Measurements from ENCODE around the gene CCDC9B.

The CCDC9B gene

GRCh38 chr15:40293905-40294895 is 46.5 kb downstream of the CCDC9B start:
- Histone ChIP-seq H3K4me3 (ENCODE audit: low read depth in 1 of 5, low read length in 5 of 5) (no peak overlapping the region), H3K9ac (ENCODE audit: low read length in 5 of 5) (no peak overlapping the region), H3K4me1 (ENCODE audit: control insufficient read depth in 5 of 5, insufficient read depth in 5 of 5, low read length in 5 of 5) (peaks cover 2 to 15% (median 8%) of the 10 kb centered on the region in 5 donors), H3K9me3 (ENCODE audit: control insufficient read depth in 5 of 5, low read length in 5 of 5) (peaks cover 0 to 5% (median 0%) of the 10 kb centered on the region in 5 donors), H3K27ac (ENCODE audit: low read depth, low read length) (no peak overlapping the region), H3K36me3 (ENCODE audit: control insufficient read depth in 5 of 5, insufficient read depth in 5 of 5, low read length in 5 of 5) (peaks cover 0 to 57% (median 3%) of the 10 kb centered on the region in 5 donors), H3K27me3 (ENCODE audit: control insufficient read depth in 5 of 5, insufficient read depth in 4 of 5, low read length in 5 of 5) (peaks cover 0 to 18% (median 5%) of the 10 kb centered on the region in 5 donors)

- no peak overlapping the region for H3K27ac ChIP-seq (ENCODE audit: low read depth, low read length)
- H3K9me3 ChIP-seq (ENCODE audit: control insufficient read depth in 5 of 5, low read length in 5 of 5): no peaks in the 10 kb centered on the region
- no peak overlapping the region for H3K9ac ChIP-seq (ENCODE audit: low read length in 5 of 5)
- peaks cover 0 to 15% (median 8%) of the 10 kb centered on the region in 5 donors for H3K4me1 ChIP-seq (ENCODE audit: control insufficient read depth in 5 of 5, insufficient read depth in 5 of 5, low read length in 5 of 5)
- H3K27me3 ChIP-seq (ENCODE audit: control insufficient read depth in 5 of 5, insufficient read depth in 4 of 5, low read length in 5 of 5): peaks cover 0 to 18% (median 8%) of the 10 kb centered on the region in 5 donors
- H3K36me3 ChIP-seq (ENCODE audit: control insufficient read depth in 5 of 5, insufficient read depth in 5 of 5, low read length in 5 of 5): peaks cover 0 to 55% (median 3%) of the 10 kb centered on the region in 5 donors
- H3K4me3 ChIP-seq (ENCODE audit: low read depth in 1 of 5, low read length in 5 of 5): no peak overlapping the region
These were observed 47.7 kb downstream of the CCDC9B start for GRCh38 chr15:40293006-40293405.

GRCh38 chr15:40292246-40292645 is 48.5 kb downstream of the CCDC9B start:
- H3K4me3 ChIP-seq (ENCODE audit: low read depth in 1 of 5, low read length in 5 of 5): no peak overlapping the region
- H3K9me3 ChIP-seq (ENCODE audit: control insufficient read depth in 5 of 5, low read length in 5 of 5): no peaks in the 10 kb centered on the region
- H3K27ac ChIP-seq (ENCODE audit: low read depth, low read length): no peak overlapping the region
- H3K36me3 ChIP-seq (ENCODE audit: control insufficient read depth in 5 of 5, insufficient read depth in 5 of 5, low read length in 5 of 5): peaks cover 0 to 48% (median 2%) of the 10 kb centered on the region in 5 donors
- no peak overlapping the region for H3K9ac ChIP-seq (ENCODE audit: low read length in 5 of 5)
- H3K4me1 ChIP-seq (ENCODE audit: control insufficient read depth in 5 of 5, insufficient read depth in 5 of 5, low read length in 5 of 5): peaks cover 0 to 15% (median 8%) of the 10 kb centered on the region in 5 donors
- peaks cover 0 to 18% (median 8%) of the 10 kb centered on the region in 5 donors for H3K27me3 ChIP-seq (ENCODE audit: control insufficient read depth in 5 of 5, insufficient read depth in 4 of 5, low read length in 5 of 5)

- Histone ChIP-seq H3K27ac (ENCODE audit: low read depth, low read length) (no peak overlapping the region), H3K9ac (ENCODE audit: low read length in 5 of 5) (no peak overlapping the region), H3K9me3 (ENCODE audit: control insufficient read depth in 5 of 5, low read length in 5 of 5) (no peaks in the 10 kb centered on the region), H3K4me3 (ENCODE audit: low read depth in 1 of 5, low read length in 5 of 5) (peak overlapping the region in 4 of 5 donors; percentile 32 to 58 (median 41)), H3K27me3 (ENCODE audit: control insufficient read depth in 5 of 5, insufficient read depth in 4 of 5, low read length in 5 of 5) (peaks cover 4 to 18% (median 12%) of the 10 kb centered on the region in 5 donors), H3K4me1 (ENCODE audit: control insufficient read depth in 5 of 5, insufficient read depth in 5 of 5, low read length in 5 of 5) (peaks cover 0 to 22% (median 8%) of the 10 kb centered on the region in 5 donors), H3K36me3 (ENCODE audit: control insufficient read depth in 5 of 5, insufficient read depth in 5 of 5, low read length in 5 of 5) (peaks cover 0 to 48% (median 2%) of the 10 kb centered on the region in 5 donors)
These were observed 49.7 kb downstream of the CCDC9B start for GRCh38 chr15:40290918-40291574.

GRCh38 chr15:40290545-40290917 is 50.2 kb downstream of the CCDC9B start:
- Histone ChIP-seq H3K4me3 (ENCODE audit: low read depth in 1 of 5, low read length in 5 of 5) (no peak overlapping the region), H3K9ac (ENCODE audit: low read length in 5 of 5) (no peak overlapping the region), H3K4me1 (ENCODE audit: control insufficient read depth in 5 of 5, insufficient read depth in 5 of 5, low read length in 5 of 5) (peaks cover 0 to 27% (median 8%) of the 10 kb centered on the region in 5 donors), H3K36me3 (ENCODE audit: control insufficient read depth in 5 of 5, insufficient read depth in 5 of 5, low read length in 5 of 5) (peaks cover 0 to 43% (median 2%) of the 10 kb centered on the region in 5 donors), H3K9me3 (ENCODE audit: control insufficient read depth in 5 of 5, low read length in 5 of 5) (no peaks in the 10 kb centered on the region), H3K27ac (ENCODE audit: low read depth, low read length) (no peak overlapping the region), H3K27me3 (ENCODE audit: control insufficient read depth in 5 of 5, insufficient read depth in 4 of 5, low read length in 5 of 5) (peaks cover 4 to 17% (median 12%) of the 10 kb centered on the region in 5 donors)

GRCh38 chr15:40289140-40289775 is 51.5 kb downstream of the CCDC9B start:
- H3K27me3 ChIP-seq (ENCODE audit: control insufficient read depth in 5 of 5, insufficient read depth in 4 of 5, low read length in 5 of 5): peaks cover 4 to 17% (median 11%) of the 10 kb centered on the region in 5 donors
- peaks cover 0 to 34% (median 8%) of the 10 kb centered on the region in 5 donors for H3K4me1 ChIP-seq (ENCODE audit: control insufficient read depth in 5 of 5, insufficient read depth in 5 of 5, low read length in 5 of 5)
- peaks cover 0 to 35% (median 2%) of the 10 kb centered on the region in 5 donors for H3K36me3 ChIP-seq (ENCODE audit: control insufficient read depth in 5 of 5, insufficient read depth in 5 of 5, low read length in 5 of 5)
- no peaks in the 10 kb centered on the region for H3K9me3 ChIP-seq (ENCODE audit: control insufficient read depth in 5 of 5, low read length in 5 of 5)
- H3K4me3 ChIP-seq (ENCODE audit: low read depth in 1 of 5, low read length in 5 of 5): no peak overlapping the region
- no peak overlapping the region for H3K9ac ChIP-seq (ENCODE audit: low read length in 5 of 5)
- no peak overlapping the region for H3K27ac ChIP-seq (ENCODE audit: low read depth, low read length)

- Histone ChIP-seq H3K27ac (ENCODE audit: low read depth, low read length) (no peak overlapping the region), H3K4me3 (ENCODE audit: low read depth in 1 of 5, low read length in 5 of 5) (no peak overlapping the region), H3K9ac (ENCODE audit: low read length in 5 of 5) (no peak overlapping the region), H3K4me1 (ENCODE audit: control insufficient read depth in 5 of 5, insufficient read depth in 5 of 5, low read length in 5 of 5) (peaks cover 2 to 34% (median 13%) of the 10 kb centered on the region in 5 donors), H3K36me3 (ENCODE audit: control insufficient read depth in 5 of 5, insufficient read depth in 5 of 5, low read length in 5 of 5) (peaks cover 0 to 32% (median 2%) of the 10 kb centered on the region in 5 donors), H3K27me3 (ENCODE audit: control insufficient read depth in 5 of 5, insufficient read depth in 4 of 5, low read length in 5 of 5) (peaks cover 9 to 29% (median 19%) of the 10 kb centered on the region in 5 donors), H3K9me3 (ENCODE audit: control insufficient read depth in 5 of 5, low read length in 5 of 5) (no peaks in the 10 kb centered on the region)
These were observed 52.8 kb downstream of the CCDC9B start for GRCh38 chr15:40287968-40288367.

- no peaks in the 10 kb centered on the region for H3K9me3 ChIP-seq (ENCODE audit: control insufficient read depth in 5 of 5, low read length in 5 of 5)
- H3K27ac ChIP-seq (ENCODE audit: low read depth, low read length): no peak overlapping the region
- peaks cover 2 to 38% (median 18%) of the 10 kb centered on the region in 5 donors for H3K4me1 ChIP-seq (ENCODE audit: control insufficient read depth in 5 of 5, insufficient read depth in 5 of 5, low read length in 5 of 5)
- no peak overlapping the region for H3K4me3 ChIP-seq (ENCODE audit: low read depth in 1 of 5, low read length in 5 of 5)
- H3K36me3 ChIP-seq (ENCODE audit: control insufficient read depth in 5 of 5, insufficient read depth in 5 of 5, low read length in 5 of 5): peaks cover 0 to 31% (median 2%) of the 10 kb centered on the region in 5 donors
- H3K9ac ChIP-seq (ENCODE audit: low read length in 5 of 5): no peak overlapping the region
- peaks cover 11 to 32% (median 24%) of the 10 kb centered on the region in 5 donors for H3K27me3 ChIP-seq (ENCODE audit: control insufficient read depth in 5 of 5, insufficient read depth in 4 of 5, low read length in 5 of 5)
These were observed 53.2 kb downstream of the CCDC9B start for GRCh38 chr15:40287505-40287904.

GRCh38 chr15:40286794-40287193 is 53.9 kb downstream of the CCDC9B start:
- no peak overlapping the region for H3K27ac ChIP-seq (ENCODE audit: low read depth, low read length)
- H3K9ac ChIP-seq (ENCODE audit: low read length in 5 of 5): no peak overlapping the region
- H3K27me3 ChIP-seq (ENCODE audit: control insufficient read depth in 5 of 5, insufficient read depth in 4 of 5, low read length in 5 of 5): peaks cover 18 to 35% (median 24%) of the 10 kb centered on the region in 5 donors
- peaks cover 0 to 24% (median 0%) of the 10 kb centered on the region in 5 donors for H3K36me3 ChIP-seq (ENCODE audit: control insufficient read depth in 5 of 5, insufficient read depth in 5 of 5, low read length in 5 of 5)
- H3K4me3 ChIP-seq (ENCODE audit: low read depth in 1 of 5, low read length in 5 of 5): no peak overlapping the region
- no peaks in the 10 kb centered on the region for H3K9me3 ChIP-seq (ENCODE audit: control insufficient read depth in 5 of 5, low read length in 5 of 5)
- peaks cover 2 to 45% (median 23%) of the 10 kb centered on the region in 5 donors for H3K4me1 ChIP-seq (ENCODE audit: control insufficient read depth in 5 of 5, insufficient read depth in 5 of 5, low read length in 5 of 5)

All from subcutaneous abdominal adipose tissue (tissue), 5 donors.